ENCODE results near the gene PIK3C3.
A peak's percentile ranks its signal among the peaks of the same experiment; 100 is the strongest.

Gene PIK3C3

DNA sequence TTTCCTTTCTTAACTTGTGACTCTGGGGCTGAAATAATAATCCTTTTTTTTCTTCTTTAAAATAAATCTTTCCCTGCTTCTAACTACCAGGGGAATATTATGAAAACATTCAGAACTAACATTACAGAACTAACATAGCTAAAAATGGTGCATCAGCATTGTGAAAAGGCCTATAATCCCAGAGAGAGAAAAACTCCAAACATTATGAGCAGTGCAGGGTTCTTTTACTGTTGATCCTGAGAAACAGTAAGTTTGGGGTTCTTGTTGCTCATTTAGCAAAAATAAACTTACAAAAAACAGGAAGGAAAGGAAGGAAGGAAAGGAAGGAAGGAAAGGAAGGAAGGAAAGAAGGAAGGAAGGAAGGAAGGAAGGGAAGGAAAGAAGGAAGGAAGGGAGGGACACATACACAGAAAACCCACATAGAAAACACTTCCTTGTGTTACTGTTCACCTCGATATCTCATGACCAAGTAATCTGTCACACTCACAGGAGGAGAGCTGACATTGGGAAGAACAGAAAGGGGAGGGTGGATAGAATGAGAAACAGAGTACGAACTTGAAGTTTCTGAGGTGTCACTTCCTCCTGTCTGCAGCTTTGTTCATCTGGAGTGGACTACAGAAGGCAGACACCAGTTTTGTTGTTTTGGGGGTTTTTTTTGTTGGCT is 18.4 kb upstream of the PIK3C3 start:
- no peaks in the 10 kb centered on the region for H3K36me3 ChIP-seq (ENCODE audit: control insufficient read depth, insufficient read depth, low read length)
- H3K27me3 ChIP-seq (ENCODE audit: control insufficient read depth, insufficient read depth, low read length) = no peaks in the 10 kb centered on the region
- H3K4me1 ChIP-seq (ENCODE audit: control insufficient read depth, insufficient read depth, low read length) = no peaks in the 10 kb centered on the region
- no peaks in the 10 kb centered on the region for H3K9me3 ChIP-seq (ENCODE audit: control insufficient read depth, insufficient read depth, low read length)
- H3K9ac ChIP-seq (ENCODE audit: low read depth, low read length) = no peak overlapping the region
- H3K4me3 ChIP-seq (ENCODE audit: low read depth, low read length) = no peak overlapping the region

- no peak overlapping the region for H3K9ac ChIP-seq (ENCODE audit: low read depth, low read length)
- no peak overlapping the region for H3K4me3 ChIP-seq (ENCODE audit: low read depth, low read length)
- H3K36me3 ChIP-seq (ENCODE audit: control insufficient read depth, insufficient read depth, low read length) = no peaks in the 10 kb centered on the region
- H3K9me3 ChIP-seq (ENCODE audit: control insufficient read depth, insufficient read depth, low read length) = no peaks in the 10 kb centered on the region
- no peaks in the 10 kb centered on the region for H3K27me3 ChIP-seq (ENCODE audit: control insufficient read depth, insufficient read depth, low read length)
- H3K4me1 ChIP-seq (ENCODE audit: control insufficient read depth, insufficient read depth, low read length) = no peaks in the 10 kb centered on the region
Observed at GRCh38 chr18:41938445-41938844, 16.6 kb upstream of the PIK3C3 start.

DNA sequence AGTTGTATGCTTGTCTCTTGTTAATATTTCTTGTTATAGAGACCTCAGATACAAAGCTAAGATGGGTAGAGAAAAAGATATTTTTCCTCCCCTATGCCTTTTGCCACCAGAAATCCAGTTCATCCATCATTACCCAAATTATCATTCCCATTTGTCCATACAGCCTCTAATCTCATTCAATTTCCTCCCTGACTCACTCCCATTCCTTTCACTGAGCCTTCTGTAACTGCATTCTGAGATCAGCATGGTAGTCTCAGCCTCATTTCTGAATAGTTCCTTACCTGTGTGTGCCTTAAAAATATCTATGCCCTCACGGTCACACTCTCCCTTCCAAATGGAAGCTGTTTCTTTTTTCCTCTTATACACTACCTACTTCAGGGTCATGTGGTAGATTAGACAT is 15.7 kb upstream of the PIK3C3 start:
- no peak overlapping the region for H3K9ac ChIP-seq (ENCODE audit: low read depth, low read length)
- H3K4me3 ChIP-seq (ENCODE audit: low read depth, low read length) = no peak overlapping the region
- H3K27me3 ChIP-seq (ENCODE audit: control insufficient read depth, insufficient read depth, low read length) = no peaks in the 10 kb centered on the region
- no peaks in the 10 kb centered on the region for H3K4me1 ChIP-seq (ENCODE audit: control insufficient read depth, insufficient read depth, low read length)
- no peaks in the 10 kb centered on the region for H3K9me3 ChIP-seq (ENCODE audit: control insufficient read depth, insufficient read depth, low read length)
- no peaks in the 10 kb centered on the region for H3K36me3 ChIP-seq (ENCODE audit: control insufficient read depth, insufficient read depth, low read length)

DNA sequence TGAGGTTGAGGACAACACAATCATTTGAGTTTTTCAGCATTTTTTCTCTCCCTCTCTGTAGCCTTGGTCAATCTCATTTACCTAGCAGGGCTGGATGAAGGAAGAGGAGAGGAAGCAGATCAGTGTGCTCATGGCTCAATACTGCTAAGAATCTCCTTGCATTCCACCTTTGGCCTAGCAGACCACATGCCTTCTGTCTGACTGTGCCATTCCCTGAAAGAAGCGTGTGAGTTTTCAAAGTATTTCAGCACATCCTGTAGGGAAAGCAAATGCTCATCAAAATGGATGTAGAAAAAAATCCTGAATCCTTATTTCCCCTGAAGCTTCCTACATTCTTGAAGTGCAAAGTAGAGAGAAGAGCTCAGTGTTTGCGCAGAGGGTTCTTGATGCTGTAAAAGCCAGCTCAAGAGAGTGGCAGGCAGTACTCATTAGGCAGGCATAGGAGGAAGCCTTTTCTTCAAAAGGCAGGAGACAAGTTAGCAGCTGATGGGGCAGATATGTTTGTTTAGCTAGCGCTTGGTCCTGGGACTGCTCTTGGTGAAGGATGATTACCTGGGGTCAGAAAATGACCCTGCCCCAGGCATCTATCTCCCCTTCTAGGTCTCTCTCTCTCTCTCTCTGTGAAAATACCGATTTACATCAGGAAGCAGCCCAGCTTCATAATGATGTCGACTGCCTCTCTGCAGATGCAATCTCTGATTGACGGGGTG is 14.4 kb upstream of the PIK3C3 start:
- H3K27me3 ChIP-seq (ENCODE audit: control insufficient read depth, insufficient read depth, low read length) = no peaks in the 10 kb centered on the region
- no peaks in the 10 kb centered on the region for H3K9me3 ChIP-seq (ENCODE audit: control insufficient read depth, insufficient read depth, low read length)
- no peak overlapping the region for H3K9ac ChIP-seq (ENCODE audit: low read depth, low read length)
- H3K36me3 ChIP-seq (ENCODE audit: control insufficient read depth, insufficient read depth, low read length) = no peaks in the 10 kb centered on the region
- H3K4me3 ChIP-seq (ENCODE audit: low read depth, low read length) = no peak overlapping the region
- no peaks in the 10 kb centered on the region for H3K4me1 ChIP-seq (ENCODE audit: control insufficient read depth, insufficient read depth, low read length)

DNA sequence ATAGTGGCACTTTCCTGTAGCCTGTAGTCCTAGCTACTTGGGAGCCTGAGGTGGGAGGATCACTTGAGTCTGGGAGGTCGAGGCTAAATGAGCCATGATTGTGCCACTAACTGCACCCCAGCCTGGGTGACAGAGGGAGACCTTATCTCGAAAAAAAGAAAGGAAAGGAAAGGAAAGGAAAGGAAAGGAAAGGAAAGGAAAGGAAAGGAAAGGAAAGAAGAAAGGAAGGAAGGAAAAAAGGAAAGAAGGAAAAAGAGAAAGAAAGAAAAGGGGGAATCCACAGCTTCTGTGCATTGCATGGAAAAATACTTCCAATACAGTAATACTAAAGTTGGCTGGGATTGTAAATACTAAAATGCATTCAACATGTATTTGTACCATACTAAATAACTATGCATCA is 12.8 kb upstream of the PIK3C3 start:
- H3K36me3 ChIP-seq (ENCODE audit: control insufficient read depth, insufficient read depth, low read length) = no peaks in the 10 kb centered on the region
- no peaks in the 10 kb centered on the region for H3K27me3 ChIP-seq (ENCODE audit: control insufficient read depth, insufficient read depth, low read length)
- H3K4me1 ChIP-seq (ENCODE audit: control insufficient read depth, insufficient read depth, low read length) = no peaks in the 10 kb centered on the region
- H3K9ac ChIP-seq (ENCODE audit: low read depth, low read length) = no peak overlapping the region
- H3K9me3 ChIP-seq (ENCODE audit: control insufficient read depth, insufficient read depth, low read length) = no peaks in the 10 kb centered on the region
- H3K4me3 ChIP-seq (ENCODE audit: low read depth, low read length) = no peak overlapping the region

GRCh38 chr18:41948544-41949110 is 6.4 kb upstream of the PIK3C3 start:
- no peaks in the 10 kb centered on the region for H3K27me3 ChIP-seq (ENCODE audit: control insufficient read depth, insufficient read depth, low read length)
- no peaks in the 10 kb centered on the region for H3K4me1 ChIP-seq (ENCODE audit: control insufficient read depth, insufficient read depth, low read length)

DNA sequence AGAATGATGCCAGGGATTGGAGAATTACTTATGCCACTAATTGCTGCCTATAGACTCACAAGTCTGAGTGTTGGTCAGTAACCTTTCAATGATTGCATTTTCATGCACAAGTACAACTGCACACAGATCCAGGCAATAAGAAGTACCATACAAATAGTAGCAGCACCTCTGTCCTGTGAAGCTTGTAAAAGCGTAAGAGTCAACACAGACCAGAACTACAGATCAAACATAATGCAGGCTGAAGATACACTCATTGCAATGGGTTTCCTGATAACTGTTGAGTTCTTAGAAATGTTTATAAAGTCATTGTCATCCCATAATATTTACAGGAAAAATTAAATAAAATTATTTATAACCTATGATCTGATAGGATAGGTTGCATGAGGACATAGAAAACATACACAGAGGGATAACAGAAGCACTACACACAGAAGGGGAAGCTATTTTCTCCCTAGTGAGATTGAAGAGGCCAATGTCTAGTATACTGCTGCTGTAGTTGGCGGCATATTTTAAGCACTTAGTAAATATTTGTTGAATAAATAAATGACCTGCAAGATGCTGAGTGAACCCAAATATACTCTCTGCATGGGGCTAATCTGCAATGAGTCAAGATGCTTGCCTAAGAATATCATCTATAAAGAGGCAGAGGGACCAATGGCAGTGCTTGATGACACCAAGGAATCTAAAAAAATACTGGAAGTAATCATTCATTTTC is 5.7 kb upstream of the PIK3C3 start:
- Histone ChIP-seq H3K4me3 (ENCODE audit: low read depth, low read length) (no peak overlapping the region), H3K9me3 (ENCODE audit: control insufficient read depth, insufficient read depth, low read length) (no peaks in the 10 kb centered on the region), H3K4me1 (ENCODE audit: control insufficient read depth, insufficient read depth, low read length) (no peaks in the 10 kb centered on the region), H3K9ac (ENCODE audit: low read depth, low read length) (no peak overlapping the region), H3K27me3 (ENCODE audit: control insufficient read depth, insufficient read depth, low read length) (no peaks in the 10 kb centered on the region), H3K36me3 (ENCODE audit: control insufficient read depth, insufficient read depth, low read length) (no peaks in the 10 kb centered on the region)

More at GRCh38 chr18:41948544-41949110, 6.4 kb upstream of the PIK3C3 start:
- no peak overlapping the region for H3K4me3 ChIP-seq (ENCODE audit: low read depth, low read length)
- no peak overlapping the region for H3K9ac ChIP-seq (ENCODE audit: low read depth, low read length)
- H3K9me3 ChIP-seq (ENCODE audit: control insufficient read depth, insufficient read depth, low read length) = no peaks in the 10 kb centered on the region
- H3K36me3 ChIP-seq (ENCODE audit: control insufficient read depth, insufficient read depth, low read length) = no peaks in the 10 kb centered on the region

- Histone ChIP-seq H3K9ac (ENCODE audit: low read depth, low read length) (no peak overlapping the region), H3K4me1 (ENCODE audit: control insufficient read depth, insufficient read depth, low read length) (no peaks in the 10 kb centered on the region), H3K4me3 (ENCODE audit: low read depth, low read length) (peak overlapping the region; percentile 94)
Observed at GRCh38 chr18:41955688-41956087, 654 bp downstream of the PIK3C3 start.

GRCh38 chr18:41959045-41959444 is 4.0 kb downstream of the PIK3C3 start:
- Histone ChIP-seq H3K9me3 (ENCODE audit: control insufficient read depth, insufficient read depth, low read length) (no peaks in the 10 kb centered on the region), H3K9ac (ENCODE audit: low read depth, low read length) (no peak overlapping the region), H3K36me3 (ENCODE audit: control insufficient read depth, insufficient read depth, low read length) (no peaks in the 10 kb centered on the region), H3K27me3 (ENCODE audit: control insufficient read depth, insufficient read depth, low read length) (no peaks in the 10 kb centered on the region), H3K4me3 (ENCODE audit: low read depth, low read length) (no peak overlapping the region), H3K4me1 (ENCODE audit: control insufficient read depth, insufficient read depth, low read length) (no peaks in the 10 kb centered on the region)

More at GRCh38 chr18:41955688-41956087, 654 bp downstream of the PIK3C3 start:
- Histone ChIP-seq H3K9me3 (ENCODE audit: control insufficient read depth, insufficient read depth, low read length) (no peaks in the 10 kb centered on the region), H3K27me3 (ENCODE audit: control insufficient read depth, insufficient read depth, low read length) (no peaks in the 10 kb centered on the region), H3K36me3 (ENCODE audit: control insufficient read depth, insufficient read depth, low read length) (no peaks in the 10 kb centered on the region)

DNA sequence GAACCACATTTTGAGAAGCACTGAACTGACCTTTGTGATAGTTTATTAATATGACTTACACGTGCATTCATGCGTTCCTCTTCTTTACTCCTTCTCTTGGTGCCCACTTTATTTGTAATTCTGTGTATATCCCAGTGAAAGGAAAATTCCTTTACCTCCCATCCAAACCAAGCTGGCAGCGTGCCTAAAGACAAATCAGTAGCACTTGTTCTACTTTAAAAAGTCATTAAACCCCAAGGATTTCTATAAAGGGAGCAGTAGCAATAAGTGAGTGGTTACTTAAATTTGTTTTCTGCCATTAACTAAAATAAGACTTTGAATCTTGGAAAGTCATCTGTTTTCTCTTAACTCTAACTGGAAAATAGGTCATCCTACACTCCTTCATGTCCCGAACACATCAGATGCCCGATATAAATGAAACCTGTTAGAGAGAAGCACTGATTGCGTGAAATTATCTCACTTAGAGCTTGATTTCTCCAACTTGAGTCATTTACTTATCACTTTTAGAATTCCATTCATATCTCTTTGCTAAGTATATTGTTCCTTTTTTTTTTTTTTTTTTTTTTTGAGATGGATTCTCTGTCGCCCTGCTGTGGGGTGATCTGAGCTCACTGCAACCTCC is 10.7 kb downstream of the PIK3C3 start:
- Histone ChIP-seq H3K36me3 (ENCODE audit: control insufficient read depth, insufficient read depth, low read length) (no peaks in the 10 kb centered on the region), H3K9me3 (ENCODE audit: control insufficient read depth, insufficient read depth, low read length) (no peaks in the 10 kb centered on the region), H3K4me3 (ENCODE audit: low read depth, low read length) (no peak overlapping the region), H3K9ac (ENCODE audit: low read depth, low read length) (no peak overlapping the region), H3K27me3 (ENCODE audit: control insufficient read depth, insufficient read depth, low read length) (no peaks in the 10 kb centered on the region), H3K4me1 (ENCODE audit: control insufficient read depth, insufficient read depth, low read length) (no peaks in the 10 kb centered on the region)

- Histone ChIP-seq H3K4me1 (ENCODE audit: control insufficient read depth, insufficient read depth, low read length) (no peaks in the 10 kb centered on the region), H3K9ac (ENCODE audit: low read depth, low read length) (no peak overlapping the region), H3K36me3 (ENCODE audit: control insufficient read depth, insufficient read depth, low read length) (no peaks in the 10 kb centered on the region), H3K27me3 (ENCODE audit: control insufficient read depth, insufficient read depth, low read length) (no peaks in the 10 kb centered on the region), H3K9me3 (ENCODE audit: control insufficient read depth, insufficient read depth, low read length) (no peaks in the 10 kb centered on the region), H3K4me3 (ENCODE audit: low read depth, low read length) (no peak overlapping the region)
Observed at GRCh38 chr18:41966943-41967342, 11.9 kb downstream of the PIK3C3 start.
